Fibroblast of lung (primary cell): ENCODE results near the gene LANCL2. TPM values are rescaled to one million over a fixed set of nuclear protein-coding genes. Genes with fewer than 3 reads are reported as not detected.
A peak's percentile ranks its signal among the peaks of the same experiment; 100 is the strongest.

Experiments used
- DNase-seq, 2 donors: peaks; one replicate each; pipeline versions ENCODE4 v3.0.0 to v3.0.0-alpha.2; 2010; ENCODE audit warnings: low read depth in 2 of 2
- H2AFZ ChIP-seq: 2 replicates; pipeline ENCODE4 v1.5.1; 2012; ENCODE audit warnings: low read length, control low read depth, inconsistent platforms
- H3K27ac ChIP-seq: 2 replicates; pipeline ENCODE4 v1.5.1; 2011; ENCODE audit warnings: low read length, control low read depth; ENCODE audit not compliant: insufficient read depth
- H3K27me3 ChIP-seq: 2 replicates; pipeline ENCODE4 v1.5.1; 2011; ENCODE audit warnings: mild to moderate bottlenecking, low read length; ENCODE audit not compliant: control insufficient read depth, insufficient read depth
- H3K36me3 ChIP-seq: 2 replicates; pipeline ENCODE4 v1.5.1; 2011; ENCODE audit warnings: low read length; ENCODE audit not compliant: control insufficient read depth, insufficient read depth
- H3K4me1 ChIP-seq: 2 replicates; pipeline ENCODE4 v1.5.1; 2011; ENCODE audit warnings: low read length; ENCODE audit not compliant: control insufficient read depth, insufficient read depth; ENCODE audit errors: extremely low read depth
- H3K4me2 ChIP-seq: 2 replicates; pipeline ENCODE4 v1.5.1; 2011; ENCODE audit warnings: low read length, control low read depth; ENCODE audit not compliant: insufficient read depth; ENCODE audit errors: extremely low read depth
- H3K4me3 ChIP-seq, 4 experiments: fragments of 200-600 bp in 1 of 4; sonication (generic) in 1 of 4; replicated peaks in 1 of 4; 2 replicates each; pipeline ENCODE4 v1.5.1; 2011 to 2016; ENCODE audit warnings: low read length in 4 of 4, low read depth in 3 of 4, mild to moderate bottlenecking in 3 of 4, control low read depth in 2 of 4, inconsistent platforms in 1 of 4, mixed read lengths in 1 of 4; ENCODE audit not compliant: insufficient read depth in 1 of 4; ENCODE audit errors: control extremely low read depth in 1 of 4
- H3K79me2 ChIP-seq: 2 replicates; pipeline ENCODE4 v1.5.1; 2012; ENCODE audit warnings: mild to moderate bottlenecking, low read length, inconsistent platforms; ENCODE audit not compliant: control insufficient read depth, insufficient read depth
- H3K9ac ChIP-seq: 2 replicates; pipeline ENCODE4 v1.5.1; 2011; ENCODE audit warnings: mild to moderate bottlenecking, low read length, control low read depth; ENCODE audit not compliant: insufficient read depth
- H3K9me3 ChIP-seq: 2 replicates; pipeline ENCODE4 v1.5.1; 2012; ENCODE audit warnings: low read depth, low read length; ENCODE audit not compliant: control insufficient read depth, insufficient read depth
- H4K20me1 ChIP-seq: 2 replicates; pipeline ENCODE4 v1.5.1; 2011; ENCODE audit warnings: low read length; ENCODE audit not compliant: control insufficient read depth, insufficient read depth; ENCODE audit errors: extremely low read depth
- EZH2 ChIP-seq: IDR thresholded peaks from 2 replicates; pipeline ENCODE4 v1.5.1; 2012; ENCODE audit warnings: low read length, control low read depth, mild to moderate bottlenecking; ENCODE audit errors: missing control alignments
- polyA plus RNA-seq, 2 donors: library from polyadenylated mRNA; depleted of rRNA in 1 of 2; stranded (reverse) in 1 of 2; unstranded in 1 of 2; fragments of >200 nt; gene quantifications; 2 replicates each; pipeline ENCODE4 v1.2.1, GENCODE V29; 2011 to 2012; ENCODE audit warnings: missing spikeins in 1 of 2
- total RNA-seq: library from RNA; depleted of rRNA; stranded (reverse); fragments of >200 nt; gene quantifications from 2 replicates; pipeline ENCODE4 v1.2.1, GENCODE V29; 2014
- TF ChIP-seq, protein P1 (sequence below), 2 donors: IDR thresholded peaks in 1 of 2; conservative IDR thresholded peaks in 1 of 2; 1 replicate in 1 of 2; 2 replicates in 1 of 2; pipeline ENCODE4 v1.5.1; 2011 to 2012; ENCODE audit warnings: low read length in 2 of 2, control low read depth in 1 of 2, inconsistent platforms in 1 of 2, low read depth in 1 of 2, mild to moderate bottlenecking in 1 of 2

The LANCL2 gene
- total and polyA plus RNA-seq, 2 donors (not counting 1 experiment from before 2014, with no cell fraction given) = 8.9 to 15.0 TPM

DNA sequence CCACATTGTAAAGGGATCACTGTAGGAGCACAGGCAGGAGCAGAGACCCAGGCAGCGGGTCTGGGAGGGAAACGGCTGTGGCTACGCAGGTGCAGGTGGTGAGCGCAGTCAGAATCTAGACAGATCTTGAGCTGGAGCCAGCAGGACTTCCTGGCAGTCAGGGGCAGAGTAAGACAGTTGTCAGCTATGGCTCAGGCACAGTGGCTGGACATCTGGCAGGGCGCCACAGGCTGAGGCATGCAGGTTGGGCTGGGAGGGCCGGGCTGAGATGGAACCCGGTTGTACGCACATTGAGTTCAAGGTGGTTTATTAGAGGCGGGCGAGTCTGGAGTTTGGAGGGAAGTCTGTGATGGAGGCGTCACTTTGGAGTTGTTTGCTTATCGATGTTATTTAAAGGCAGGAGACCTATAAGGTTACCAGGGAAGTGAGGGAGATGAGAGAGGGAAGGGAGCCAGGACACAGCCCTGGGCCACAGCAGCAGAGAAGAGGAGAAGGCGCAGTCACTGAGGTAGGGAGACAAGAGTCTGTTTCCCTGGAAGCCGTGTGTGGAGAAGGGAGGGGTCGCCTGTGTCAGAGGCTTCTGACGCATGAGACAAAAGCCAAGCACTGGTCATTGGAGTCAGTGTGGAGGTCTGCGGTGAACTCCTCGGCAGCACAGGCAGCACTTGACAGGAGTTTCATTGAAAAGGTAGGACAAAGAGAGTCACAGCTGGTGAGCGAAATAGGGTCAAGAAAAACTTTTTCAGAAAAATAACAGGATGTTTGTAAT is 73.8 kb downstream of the LANCL2 start:
- DNase-seq = peak; percentile 11 to 73

DNA sequence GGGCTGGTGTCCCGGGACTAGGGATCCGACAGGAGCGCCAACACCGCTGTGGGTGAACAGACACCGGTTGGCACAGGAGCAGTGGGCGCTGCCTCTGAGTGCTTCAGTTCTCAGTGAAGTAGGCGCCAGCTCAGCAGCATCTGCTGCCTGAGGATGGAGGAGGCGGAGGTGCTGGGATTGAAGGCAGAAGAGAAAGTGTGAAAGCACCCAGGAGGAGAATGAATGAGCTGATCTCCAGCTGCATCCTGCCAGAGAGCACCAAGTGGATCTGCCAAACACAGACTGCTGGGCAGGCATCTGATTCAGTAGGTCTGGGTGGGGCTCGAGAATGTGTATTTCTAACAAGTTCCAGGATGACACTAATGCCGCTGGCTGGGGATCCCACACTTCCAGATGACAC is 74.5 kb downstream of the LANCL2 start:
- no peak overlapping the region for H3K4me3 ChIP-seq
- no peaks in the 10 kb centered on the region for H3K36me3 ChIP-seq
- peak overlapping the region; percentile 63 for H3K4me2 ChIP-seq
- no peak overlapping the region for H3K9ac ChIP-seq
- no peaks in the 10 kb centered on the region for H4K20me1 ChIP-seq
- H2AFZ ChIP-seq = no peak overlapping the region
- H3K4me1 ChIP-seq = peaks cover 22% of the 10 kb centered on the region
- DNase-seq = peak in 1 of 2 donors; percentile 49
- H3K79me2 ChIP-seq = no peaks in the 10 kb centered on the region
- no peaks in the 10 kb centered on the region for H3K27me3 ChIP-seq
- TF ChIP-seq EZH2 = no peak
- TF ChIP-seq, protein P1, sequence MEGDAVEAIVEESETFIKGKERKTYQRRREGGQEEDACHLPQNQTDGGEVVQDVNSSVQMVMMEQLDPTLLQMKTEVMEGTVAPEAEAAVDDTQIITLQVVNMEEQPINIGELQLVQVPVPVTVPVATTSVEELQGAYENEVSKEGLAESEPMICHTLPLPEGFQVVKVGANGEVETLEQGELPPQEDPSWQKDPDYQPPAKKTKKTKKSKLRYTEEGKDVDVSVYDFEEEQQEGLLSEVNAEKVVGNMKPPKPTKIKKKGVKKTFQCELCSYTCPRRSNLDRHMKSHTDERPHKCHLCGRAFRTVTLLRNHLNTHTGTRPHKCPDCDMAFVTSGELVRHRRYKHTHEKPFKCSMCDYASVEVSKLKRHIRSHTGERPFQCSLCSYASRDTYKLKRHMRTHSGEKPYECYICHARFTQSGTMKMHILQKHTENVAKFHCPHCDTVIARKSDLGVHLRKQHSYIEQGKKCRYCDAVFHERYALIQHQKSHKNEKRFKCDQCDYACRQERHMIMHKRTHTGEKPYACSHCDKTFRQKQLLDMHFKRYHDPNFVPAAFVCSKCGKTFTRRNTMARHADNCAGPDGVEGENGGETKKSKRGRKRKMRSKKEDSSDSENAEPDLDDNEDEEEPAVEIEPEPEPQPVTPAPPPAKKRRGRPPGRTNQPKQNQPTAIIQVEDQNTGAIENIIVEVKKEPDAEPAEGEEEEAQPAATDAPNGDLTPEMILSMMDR (conservative IDR thresholded peaks at IDR 0.05 in 1 of 2, IDR thresholded peaks at IDR 0.05 in 1 of 2; ENCODE audit: low read depth in 1 of 2, low read length in 2 of 2) = no peak
- H3K9me3 ChIP-seq = no peaks in the 10 kb centered on the region
- no peak overlapping the region for H3K27ac ChIP-seq

More for the DNA sequence above, 73.8 kb downstream of the LANCL2 start:
- peaks cover 22% of the 10 kb centered on the region for H3K4me1 ChIP-seq
- no peak overlapping the region for H3K4me2 ChIP-seq
- no peaks in the 10 kb centered on the region for H4K20me1 ChIP-seq
- H3K4me3 ChIP-seq = no peak overlapping the region
- no peaks in the 10 kb centered on the region for H3K27me3 ChIP-seq
- no peak overlapping the region for H3K27ac ChIP-seq
- no peaks in the 10 kb centered on the region for H3K36me3 ChIP-seq
- H3K79me2 ChIP-seq = no peaks in the 10 kb centered on the region
- no peak overlapping the region for H2AFZ ChIP-seq
- no peak for TF ChIP-seq EZH2
- TF ChIP-seq, protein P1 (conservative IDR thresholded peaks at IDR 0.05 in 1 of 2, IDR thresholded peaks at IDR 0.05 in 1 of 2; ENCODE audit: low read depth in 1 of 2, low read length in 2 of 2) = no peak
- H3K9me3 ChIP-seq = no peaks in the 10 kb centered on the region
- H3K9ac ChIP-seq = no peak overlapping the region

DNA sequence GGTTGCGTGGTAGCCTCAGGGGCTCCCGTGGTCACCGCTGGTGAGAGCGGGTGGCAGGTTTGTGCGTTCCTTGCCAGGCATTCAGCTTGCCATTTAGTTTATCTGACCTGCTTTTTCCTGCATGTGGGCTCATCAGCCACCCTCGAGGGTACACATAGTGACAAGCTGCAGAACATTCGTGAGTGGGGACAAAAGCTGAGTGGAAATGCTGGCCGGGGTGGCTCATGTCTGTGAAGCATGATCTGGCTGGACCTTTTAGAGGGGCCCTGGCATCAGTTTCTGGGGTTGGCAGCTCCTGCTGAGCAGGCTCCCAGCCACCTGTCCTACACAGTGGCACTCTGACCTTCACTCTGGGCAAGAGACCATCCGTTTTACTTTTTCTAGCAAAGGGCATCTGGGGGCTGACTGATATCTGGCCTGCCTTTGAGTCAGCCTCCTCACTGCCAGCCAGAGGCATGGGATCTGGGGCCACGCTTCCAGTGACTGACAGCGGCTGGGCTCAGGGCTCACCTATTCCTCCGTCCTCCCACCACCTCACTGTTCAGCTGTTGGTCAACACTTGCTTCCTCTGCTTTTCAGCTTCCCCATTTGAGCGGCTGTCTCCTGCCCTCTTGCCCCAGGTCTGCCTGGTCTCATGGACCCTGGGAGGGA is 75.0 kb downstream of the LANCL2 start:
- H3K4me3 ChIP-seq = no peak overlapping the region

More for the DNA sequence above, 75.0 kb downstream of the LANCL2 start:
- peak overlapping the region; percentile 63 for H3K4me2 ChIP-seq
- no peak overlapping the region for H3K9ac ChIP-seq
- DNase-seq = no peak
- no peak overlapping the region for H3K27ac ChIP-seq
- H3K4me1 ChIP-seq = peaks cover 22% of the 10 kb centered on the region
- H3K9me3 ChIP-seq = no peaks in the 10 kb centered on the region
- no peaks in the 10 kb centered on the region for H3K36me3 ChIP-seq
- H3K79me2 ChIP-seq = no peaks in the 10 kb centered on the region
- no peaks in the 10 kb centered on the region for H3K27me3 ChIP-seq
- H4K20me1 ChIP-seq = no peaks in the 10 kb centered on the region
- TF ChIP-seq, protein P1 (conservative IDR thresholded peaks at IDR 0.05 in 1 of 2, IDR thresholded peaks at IDR 0.05 in 1 of 2; ENCODE audit: low read depth in 1 of 2, low read length in 2 of 2) = no peak
- no peak for TF ChIP-seq EZH2
- no peak overlapping the region for H2AFZ ChIP-seq
